GM19193 (cell line): ENCODE results near the gene MARK2.

Source experiments
- POLR2A ChIP-seq: IDR thresholded peaks from 4 replicates; pipeline ENCODE4 v1.6.1; 2011; ENCODE audit not compliant: insufficient read depth, insufficient read length; ENCODE audit errors: extremely low read depth

Gene MARK2

DNA sequence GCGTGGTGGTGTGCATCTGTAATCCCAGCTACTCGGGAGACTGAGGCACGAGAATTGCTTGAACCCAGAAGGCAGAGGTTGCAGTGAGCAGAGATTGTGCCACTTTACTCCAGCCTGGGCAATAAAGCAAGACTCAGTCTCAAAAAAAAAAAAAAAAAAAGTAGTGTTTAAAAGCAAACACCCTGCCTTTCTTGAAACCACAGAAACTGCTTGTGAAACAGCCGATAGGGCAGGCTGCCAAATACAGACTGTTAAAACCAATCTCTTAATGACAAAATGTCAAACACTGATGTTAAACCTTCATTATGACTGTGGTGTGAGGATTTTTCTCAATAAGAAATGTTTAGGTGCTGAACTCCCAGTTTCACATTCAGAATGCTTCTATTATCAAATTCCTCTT is 27.3 kb downstream of the MARK2 start:
- no peak for TF ChIP-seq POLR2A

DNA sequence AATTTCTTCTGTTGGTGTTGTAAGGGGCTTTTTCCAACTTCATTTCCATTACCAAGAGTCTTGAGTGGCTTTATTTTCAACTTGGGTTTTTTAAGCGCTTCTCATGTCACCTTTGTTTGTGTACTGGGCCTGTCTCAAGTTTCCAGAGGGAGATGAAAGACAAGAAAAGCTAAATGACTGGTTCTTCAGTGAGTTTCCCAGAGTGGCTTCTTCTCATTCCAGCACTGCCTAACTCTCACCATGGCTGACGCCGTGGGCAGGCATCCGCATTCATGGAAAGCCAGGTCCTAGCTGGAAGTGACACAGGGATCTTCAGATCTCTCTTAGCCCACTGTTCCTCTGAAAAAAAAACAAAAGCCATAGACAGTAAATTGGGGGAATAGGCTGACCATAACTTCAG is 28.6 kb downstream of the MARK2 start:
- TF ChIP-seq POLR2A = no peak

DNA sequence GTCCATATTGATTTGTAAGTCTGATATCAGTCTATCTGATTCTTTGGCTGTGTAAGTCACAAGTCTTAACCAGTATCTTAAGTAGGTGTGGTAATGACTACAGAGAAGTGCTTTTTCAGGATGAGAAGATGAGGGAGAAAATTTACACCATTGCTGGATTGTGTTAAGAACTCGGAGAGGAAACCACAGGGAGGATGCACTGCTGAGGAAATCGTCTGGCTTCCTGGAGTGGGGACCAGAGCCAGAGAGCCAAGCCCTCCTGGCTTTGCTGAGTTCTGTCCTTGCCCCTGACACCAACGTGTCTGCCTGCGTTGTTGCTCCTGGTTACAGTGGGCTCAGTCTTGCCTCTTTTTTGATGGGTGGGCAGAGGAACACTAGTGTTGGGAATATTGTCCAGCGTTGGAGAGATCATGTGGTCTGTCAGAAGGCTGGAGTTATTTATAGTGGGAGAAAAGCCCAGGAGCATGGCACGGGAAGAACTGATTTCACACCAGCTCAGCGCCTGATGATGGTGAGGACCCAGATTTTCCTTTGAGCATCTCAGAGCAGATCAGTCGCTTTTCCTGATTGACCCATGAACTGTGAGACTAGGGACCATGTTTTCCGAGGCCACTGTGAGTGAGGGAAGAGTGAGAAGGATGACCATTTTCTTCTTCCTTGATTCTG is 29.6 kb downstream of the MARK2 start:
- no peak for TF ChIP-seq POLR2A

DNA sequence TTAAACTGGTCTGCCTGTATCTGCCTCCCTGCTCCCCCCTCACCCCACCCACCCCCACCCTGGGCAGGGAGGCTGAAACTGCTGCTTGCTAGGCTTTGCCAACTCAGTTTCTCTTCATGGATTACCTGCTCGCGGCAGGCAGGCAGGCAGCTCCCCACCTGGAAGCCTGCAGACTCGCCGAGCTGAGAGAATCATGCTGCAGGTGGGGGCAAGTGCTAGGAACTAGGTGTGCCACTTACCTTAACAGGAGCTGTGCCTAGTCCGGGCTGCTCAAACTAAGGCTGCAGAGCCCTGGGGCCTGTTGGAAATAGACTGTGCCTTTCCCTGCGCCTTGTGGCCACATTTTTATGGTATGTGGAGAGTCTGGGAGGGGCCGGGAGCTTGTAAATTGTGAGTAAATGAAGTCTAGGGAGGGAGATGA is 30.3 kb downstream of the MARK2 start:
- TF ChIP-seq POLR2A = no peak

DNA sequence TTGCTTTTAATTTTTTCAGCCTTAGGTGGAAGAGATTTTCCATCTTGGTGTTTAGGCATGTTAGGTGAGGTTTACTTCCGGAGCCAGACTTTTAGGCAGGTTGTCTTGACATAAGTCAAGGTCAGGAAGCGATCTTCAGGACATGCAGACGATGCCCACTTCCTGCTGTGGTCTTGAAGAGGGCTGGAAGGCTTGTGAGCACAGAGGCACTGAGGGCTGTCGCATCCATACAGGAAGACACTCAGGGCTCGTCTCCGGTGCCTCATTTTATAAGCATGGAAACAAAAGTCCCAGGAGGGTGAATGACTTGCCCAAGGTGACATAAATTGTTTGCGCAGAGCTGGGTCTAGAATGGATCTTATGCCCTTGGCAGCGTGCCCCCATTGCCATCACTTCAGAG is 30.8 kb downstream of the MARK2 start:
- no peak for TF ChIP-seq POLR2A

DNA sequence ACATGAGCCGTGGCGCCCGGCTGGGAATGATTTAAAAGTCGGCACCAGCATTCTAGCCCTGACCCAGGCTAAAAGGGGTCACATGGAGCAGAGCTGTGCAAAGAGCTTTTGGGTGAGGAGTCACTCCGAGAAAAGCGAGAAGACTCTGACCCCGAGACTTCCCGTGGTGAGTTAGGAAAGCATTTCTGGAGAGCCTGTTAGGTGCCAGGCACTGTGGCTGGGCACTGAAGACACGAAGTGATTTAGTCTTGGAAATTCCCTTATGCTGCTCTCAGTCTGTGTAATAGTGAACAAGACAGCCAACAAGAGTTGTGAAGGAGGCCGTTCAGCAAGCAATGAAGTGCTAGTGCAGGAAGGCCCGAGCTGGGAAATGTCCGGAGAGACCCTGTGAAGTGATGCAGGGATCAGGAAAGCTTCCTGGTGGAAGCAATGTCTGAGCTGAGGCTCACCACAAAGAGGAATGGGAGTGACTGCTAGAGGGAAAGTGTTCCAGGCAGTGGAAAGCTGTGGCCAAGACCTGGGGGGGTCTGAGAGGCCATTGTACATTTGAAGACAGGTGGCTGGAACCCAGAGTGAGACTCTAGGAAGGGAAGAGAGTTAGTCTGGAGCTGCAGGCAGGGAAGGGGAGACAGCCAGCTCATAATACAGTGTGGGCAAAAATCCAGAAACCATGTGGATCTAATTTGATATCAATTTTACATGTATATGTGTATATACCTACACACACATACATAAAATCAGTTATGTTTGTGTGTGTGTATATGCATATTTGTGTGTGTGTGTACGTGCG is 31.6 kb downstream of the MARK2 start:
- no peak for TF ChIP-seq POLR2A

DNA sequence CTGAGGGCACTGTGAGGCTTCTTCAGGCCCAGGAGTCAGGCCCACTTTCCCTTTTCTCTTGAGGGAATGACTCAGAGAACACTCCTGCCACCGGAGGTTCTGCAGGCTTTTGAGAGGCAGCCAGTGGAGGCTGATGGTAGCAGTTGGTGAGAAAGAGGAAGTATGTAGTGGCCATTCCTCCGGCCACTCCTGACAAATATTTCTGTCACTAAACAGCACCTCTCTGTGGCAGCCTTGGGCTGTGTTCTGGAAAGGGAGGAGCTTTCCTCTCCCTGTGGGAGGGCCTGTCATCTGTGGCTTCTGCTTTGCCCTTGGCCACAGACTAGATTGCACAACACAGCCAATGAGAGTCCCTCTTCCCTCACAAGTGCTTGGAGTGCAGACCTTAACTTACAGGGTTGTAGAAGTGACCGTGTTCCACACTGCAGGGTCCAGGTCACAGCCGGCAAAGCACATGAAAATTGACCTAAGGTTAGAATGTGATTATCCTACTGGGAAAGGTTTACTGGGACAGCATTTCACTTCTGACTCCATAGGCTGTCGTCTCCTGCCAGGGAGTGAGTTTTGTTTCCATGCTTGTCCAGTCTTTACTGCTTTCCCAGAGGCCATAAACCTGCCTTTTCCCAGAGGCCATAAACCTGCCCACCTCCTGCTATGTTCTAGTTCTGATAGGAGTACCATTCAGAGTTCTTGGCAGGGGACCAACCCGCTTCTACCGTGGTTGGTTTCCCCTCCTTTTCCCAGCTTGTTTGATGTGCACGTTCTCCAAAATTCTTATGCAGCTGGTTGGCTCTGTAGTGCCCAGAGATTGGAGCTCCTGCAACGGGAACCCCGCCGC is 33.3 kb downstream of the MARK2 start:
- no peak for TF ChIP-seq POLR2A

DNA sequence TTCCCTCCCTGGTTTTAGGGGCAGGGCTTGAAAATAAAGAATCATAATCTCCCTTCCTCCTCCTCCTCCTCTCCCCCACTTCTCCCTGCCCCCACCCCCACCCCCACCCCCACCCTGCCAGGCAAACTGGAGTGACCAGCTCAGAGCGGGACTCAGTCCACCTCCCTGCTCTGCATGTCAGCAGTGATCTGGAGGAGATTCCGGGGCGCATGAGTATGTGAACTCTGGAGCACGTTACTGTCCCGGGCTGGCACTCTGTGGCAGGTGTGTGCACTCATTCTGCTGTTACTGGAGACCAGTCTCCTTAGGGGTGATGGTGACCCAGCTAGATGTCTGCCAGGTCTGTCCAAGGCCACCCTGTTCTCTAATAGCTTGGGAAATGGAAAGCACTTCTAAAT is 33.9 kb downstream of the MARK2 start:
- TF ChIP-seq POLR2A = no peak

DNA sequence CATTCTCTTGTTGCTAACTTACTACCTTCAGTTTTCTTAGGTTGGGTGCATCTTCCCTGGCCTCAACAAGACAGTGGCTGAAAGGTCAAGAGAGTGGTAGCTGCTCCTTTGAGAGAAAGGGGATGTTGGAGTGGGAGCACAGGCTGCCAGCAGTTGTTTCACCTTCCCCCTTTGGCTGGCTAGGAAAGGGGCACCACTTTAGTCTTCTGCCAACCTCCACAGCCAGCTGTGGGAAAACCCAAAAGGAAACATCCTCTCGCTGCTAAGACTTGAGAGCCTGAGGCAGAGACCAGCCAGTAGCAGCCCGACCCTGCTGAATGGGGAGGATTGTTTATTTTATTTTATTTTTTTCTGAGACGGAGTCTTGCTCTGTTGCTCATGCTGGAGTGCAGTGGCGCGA is 34.4 kb downstream of the MARK2 start:
- no peak for TF ChIP-seq POLR2A

DNA sequence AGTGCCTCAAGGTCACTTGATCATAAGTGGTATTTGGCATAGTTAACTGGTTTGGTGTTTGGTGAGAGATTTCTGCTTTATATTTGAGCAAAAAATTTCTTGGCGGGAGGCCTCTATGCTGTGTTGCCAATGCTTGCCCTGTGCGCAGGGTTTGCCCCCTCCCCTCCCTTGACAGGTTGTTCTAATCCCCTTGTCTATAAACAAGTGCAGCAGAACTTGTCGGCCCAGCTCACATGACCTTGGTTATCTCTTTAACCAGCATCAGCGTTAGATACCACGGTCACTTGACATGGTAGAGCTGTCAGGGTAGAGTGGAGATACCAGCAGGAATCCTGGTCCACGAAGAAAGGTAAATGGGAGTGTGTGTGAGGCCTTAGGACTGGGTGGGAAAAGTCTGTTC is 35.6 kb downstream of the MARK2 start:
- TF ChIP-seq POLR2A = no peak

DNA sequence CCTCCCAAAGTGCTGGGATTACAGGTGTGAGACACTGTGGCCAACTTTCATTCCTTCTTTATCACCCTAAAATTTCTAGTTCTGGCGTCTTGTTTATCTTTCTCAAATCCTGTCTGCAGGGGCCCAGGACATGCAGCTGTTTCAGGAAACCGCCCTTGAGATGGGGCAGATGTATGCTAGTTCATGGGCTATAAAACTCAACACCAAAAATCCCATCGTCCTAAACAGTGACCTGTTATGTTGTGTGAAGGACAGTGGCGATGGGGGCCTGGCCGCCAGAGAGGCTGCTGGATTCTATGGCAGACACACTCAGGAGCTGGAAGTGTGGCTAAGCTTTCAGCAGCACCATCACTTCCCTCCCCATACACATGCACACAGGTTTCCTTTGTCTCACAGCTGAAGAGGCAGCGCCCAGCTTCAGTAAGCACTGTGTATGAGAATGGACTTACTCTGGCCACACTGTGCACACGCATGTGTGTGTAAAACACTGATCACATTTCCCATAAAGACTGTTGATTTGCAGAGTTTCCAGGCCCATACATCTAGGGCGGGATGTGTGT is 36.7 kb downstream of the MARK2 start:
- TF ChIP-seq POLR2A = no peak

DNA sequence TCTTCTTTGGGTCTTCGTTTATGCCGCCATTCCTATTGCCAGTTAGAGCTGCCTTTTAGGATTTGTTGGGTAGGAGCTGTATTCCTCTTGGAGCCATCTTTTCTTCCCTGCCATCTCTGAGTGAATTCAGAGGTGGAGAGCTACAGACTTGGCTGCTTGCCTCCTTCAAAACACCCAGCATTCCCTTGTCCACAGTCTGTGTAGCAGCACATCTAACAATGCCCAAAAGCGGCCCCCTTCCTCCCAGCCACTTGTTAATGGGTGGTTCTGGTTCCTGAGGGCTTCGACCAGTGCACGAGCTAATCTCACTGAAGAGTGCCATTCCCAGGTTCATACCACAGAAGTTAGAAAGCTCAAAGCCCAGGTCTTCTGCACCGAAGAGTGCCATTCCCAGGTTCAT is 37.7 kb downstream of the MARK2 start:
- TF ChIP-seq POLR2A = no peak

DNA sequence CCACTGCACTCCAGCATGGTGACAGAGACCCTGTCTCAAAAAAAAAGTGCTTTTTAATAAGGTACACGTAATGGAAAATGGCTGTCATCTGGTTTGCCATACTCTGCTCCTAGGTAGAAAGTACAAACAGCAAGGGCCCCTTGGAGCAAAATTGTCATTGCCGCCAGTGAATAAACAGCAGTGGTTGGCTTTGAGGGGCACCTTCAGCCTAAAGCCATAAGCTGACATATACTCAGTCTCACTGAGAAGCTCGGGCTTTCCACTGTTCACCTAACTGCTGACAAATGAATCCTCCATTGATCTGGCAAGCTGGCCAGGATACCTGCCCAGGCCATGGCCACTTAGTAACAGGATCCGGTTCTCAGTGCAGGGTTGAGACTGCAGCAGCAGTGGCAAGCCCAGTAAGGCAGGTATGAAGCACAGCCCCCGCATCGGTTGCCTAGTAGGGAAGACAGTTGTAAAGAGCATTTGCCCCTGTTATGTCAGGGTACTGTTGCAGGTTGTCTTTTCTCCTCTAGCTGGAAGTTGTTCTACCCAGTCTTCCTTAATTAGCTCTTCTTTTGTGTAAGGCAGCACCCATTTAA is 38.8 kb downstream of the MARK2 start:
- no peak for TF ChIP-seq POLR2A

DNA sequence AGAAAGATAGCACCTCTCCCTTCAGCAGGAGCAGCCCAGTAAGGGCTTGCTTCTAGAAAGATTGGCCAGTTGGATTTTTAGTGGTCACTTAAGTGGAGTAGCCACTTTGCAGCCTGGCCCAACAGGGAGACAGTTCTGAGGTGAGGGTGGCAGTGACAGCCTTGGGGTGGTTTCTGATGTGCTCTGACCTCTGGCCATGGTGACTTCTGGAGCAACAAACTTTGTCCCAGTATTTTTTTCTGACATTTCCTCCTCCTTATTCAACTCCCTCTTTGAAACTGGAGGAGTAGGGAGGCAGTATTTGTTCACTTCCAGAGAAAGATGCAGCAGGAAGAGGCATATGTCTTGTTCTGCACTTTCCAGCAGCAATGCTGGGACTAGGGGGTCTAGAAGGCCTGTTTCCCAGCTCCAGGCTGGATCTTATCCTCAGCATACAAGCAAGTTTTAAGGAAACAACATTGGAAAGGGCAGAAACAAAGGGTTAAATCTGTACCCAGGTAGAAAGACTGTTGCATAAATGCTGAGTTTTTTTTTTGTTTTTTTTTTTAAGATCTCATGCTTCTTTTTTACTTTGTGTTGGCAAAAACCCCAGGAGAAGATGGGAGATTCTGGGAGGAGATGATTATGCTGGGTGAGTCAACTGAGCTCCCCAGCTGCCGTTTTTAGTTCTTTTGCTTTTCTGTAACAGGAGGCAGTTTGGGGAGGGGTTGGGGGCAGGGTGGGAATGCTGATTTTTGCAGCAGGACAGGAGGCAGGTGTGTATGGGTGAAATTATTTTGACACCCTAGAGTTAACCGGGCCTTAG is 40.9 kb downstream of the MARK2 start:
- no peak for TF ChIP-seq POLR2A
